CD8-positive, alpha-beta memory T cell (primary cell): ENCODE results near the gene SLC37A1. TPM values are rescaled to one million over a fixed set of nuclear protein-coding genes. Genes with fewer than 3 reads are reported as not detected.

ENCODE experiments used
- CTCF ChIA-PET: fragments of 350-600 bp; sonication (Branson Sonifier 250); formaldehyde crosslinking; loops from one replicate; lab custom pipeline; 2021; ENCODE audit warnings: antibody characterized with exemption; lab: Charles Lee
- POLR2A ChIA-PET: fragments of 350-600 bp; sonication (Branson Sonifier 250); formaldehyde crosslinking; loops from one replicate; lab custom pipeline; 2021; ENCODE audit warnings: antibody characterized with exemption; lab: Charles Lee
- DNase-seq, 5 donors: peaks; one replicate each; pipeline versions ENCODE4 v3.0.0 to v3.0.0-alpha.2; 2020 to 2022; ENCODE audit warnings: mixed read lengths in 1 of 5
- H3K27ac ChIP-seq: one replicate; pipeline ENCODE4 v1.7.0; 2013; ENCODE audit warnings: low read depth, mild to moderate bottlenecking, low read length, moderate library complexity
- H3K27me3 ChIP-seq: 2 replicates; pipeline ENCODE4 v1.7.0; 2013; ENCODE audit warnings: low read length, mild to moderate bottlenecking; ENCODE audit not compliant: insufficient read depth, poor library complexity, severe bottlenecking
- H3K36me3 ChIP-seq: 2 replicates; pipeline ENCODE4 v1.7.0; 2013; ENCODE audit warnings: mild to moderate bottlenecking, low read length, moderate library complexity; ENCODE audit not compliant: insufficient read depth
- H3K4me1 ChIP-seq: 2 replicates; pipeline ENCODE4 v1.7.0; 2013; ENCODE audit warnings: mild to moderate bottlenecking, low read length, moderate library complexity; ENCODE audit not compliant: insufficient read depth
- H3K4me3 ChIP-seq: 2 replicates; pipeline ENCODE4 v1.7.0; 2013; ENCODE audit warnings: mild to moderate bottlenecking, low read length
- H3K9me3 ChIP-seq: 2 replicates; pipeline ENCODE4 v1.7.0; 2013; ENCODE audit warnings: mild to moderate bottlenecking, low read length
- H3K27ac Mint-ChIP-seq, 8 donors: one replicate each; pipeline ENCODE4 v1.8.0; 2020 to 2021; ENCODE audit warnings: mixed read lengths in 8 of 8, mild to moderate bottlenecking in 6 of 8, inconsistent platforms in 3 of 8, moderate library complexity in 3 of 8
- H3K27me3 Mint-ChIP-seq, 2 donors: one replicate each; pipeline ENCODE4 v1.8.0; 2020 to 2021; ENCODE audit warnings: mixed read lengths in 2 of 2, mild to moderate bottlenecking in 1 of 2, moderate library complexity in 1 of 2
- H3K36me3 Mint-ChIP-seq, 3 donors: one replicate each; pipeline ENCODE4 v1.8.0; 2020 to 2021; ENCODE audit warnings: mixed read lengths in 3 of 3, inconsistent platforms in 1 of 3, mild to moderate bottlenecking in 1 of 3
- H3K4me1 Mint-ChIP-seq, 3 donors: one replicate each; pipeline ENCODE4 v1.8.0; 2020 to 2021; ENCODE audit warnings: mixed read lengths in 3 of 3, inconsistent platforms in 1 of 3, mild to moderate bottlenecking in 1 of 3
- H3K4me3 Mint-ChIP-seq, 7 donors: one replicate each; pipeline ENCODE4 v1.8.0; 2020 to 2021; ENCODE audit warnings: mixed read lengths in 7 of 7, mild to moderate bottlenecking in 6 of 7, moderate library complexity in 4 of 7, inconsistent platforms in 2 of 7
- H3K9me3 Mint-ChIP-seq, 5 donors: one replicate each; pipeline ENCODE4 v1.8.0; 2020 to 2022; ENCODE audit warnings: mixed read lengths in 5 of 5, mild to moderate bottlenecking in 3 of 5, moderate library complexity in 2 of 5, inconsistent platforms in 1 of 5
- polyA plus RNA-seq: library from polyadenylated mRNA; unstranded; fragments of 300-500 nt; fragmentation: Illumina TruSeq; gene quantifications from one replicate; pipeline ENCODE4 v1.2.3, GENCODE V29; 2021
- total RNA-seq, 2 experiments: library from RNA; stranded (reverse); gene quantifications; one replicate each; pipeline ENCODE4 v1.2.3, GENCODE V29; 2021

SLC37A1 gene
- total and polyA plus RNA-seq, 3 experiments from 2014 or later: 6.5 to 16.9 (median 16.6) TPM

DNA sequence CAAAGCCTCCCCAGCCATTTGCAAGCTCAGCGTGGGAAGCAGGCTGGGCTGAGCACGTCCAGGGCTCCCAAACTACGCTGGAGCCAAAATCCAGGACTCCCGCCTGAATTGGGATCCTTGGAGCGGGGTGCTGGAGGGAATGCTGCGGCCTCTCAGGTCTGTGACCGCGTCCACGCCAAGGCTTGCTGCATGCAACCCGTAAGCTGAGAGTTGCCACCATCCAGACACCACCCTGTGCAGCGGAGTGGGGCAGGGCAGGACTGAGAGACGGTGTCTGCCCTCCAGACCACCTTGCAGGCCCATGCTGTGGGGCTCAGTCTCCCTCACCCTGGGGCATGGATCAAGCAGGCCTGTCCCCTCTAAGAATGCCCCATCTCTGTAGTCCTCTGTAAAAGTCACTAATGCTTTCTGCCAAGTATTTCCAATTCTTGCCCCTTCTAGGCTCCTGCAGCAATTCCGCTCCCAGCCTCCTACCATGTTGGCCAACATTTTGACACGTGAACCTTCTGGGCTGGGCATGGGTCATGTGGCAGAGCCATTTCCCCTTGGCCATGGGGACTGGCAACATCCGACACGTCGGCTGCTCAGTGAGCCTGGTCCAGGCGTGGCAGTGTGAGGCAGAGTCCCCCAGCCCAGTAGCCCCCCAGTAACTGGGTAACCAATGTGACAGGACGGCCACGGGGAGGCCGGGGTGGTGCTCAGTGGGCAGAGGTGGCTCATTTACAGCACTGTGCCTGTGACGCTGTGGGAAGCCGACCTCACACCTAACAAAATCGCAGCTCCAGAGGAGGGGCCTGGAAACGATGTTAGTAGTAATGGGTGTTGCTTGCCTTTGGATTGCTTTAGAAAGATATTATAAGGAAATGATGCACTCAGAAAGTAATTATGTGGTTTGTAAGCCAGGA is 81.9 kb downstream of the SLC37A1 start:
- no peak for DNase-seq

DNA sequence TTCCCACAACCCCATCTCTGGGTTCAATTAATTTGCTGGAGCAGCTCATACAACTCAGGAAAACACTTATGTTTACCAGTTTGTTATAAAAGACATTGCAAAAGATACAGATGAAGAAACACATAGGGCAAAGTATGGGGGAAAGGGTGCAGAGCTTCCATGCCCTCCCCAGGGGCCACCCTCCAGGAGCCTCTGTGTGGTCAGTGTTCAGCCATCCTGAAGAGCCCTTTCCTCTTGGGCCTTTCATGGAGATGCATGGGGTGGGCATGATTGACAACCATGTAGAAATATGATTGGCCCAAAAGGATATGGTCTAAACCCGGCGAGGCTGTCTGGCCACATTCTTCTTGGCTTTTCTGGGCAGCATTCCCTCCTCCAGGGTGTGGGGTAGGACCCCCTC is 83.0 kb downstream of the SLC37A1 start:
- Histone ChIP-seq H3K27ac (no peak overlapping the region), H3K4me1 (no peaks in the 10 kb centered on the region), H3K9me3 (no peaks in the 10 kb centered on the region), H3K4me3 (no peak overlapping the region), H3K36me3 (no peaks in the 10 kb centered on the region), H3K27me3 (peaks cover 4% of the 10 kb centered on the region)
- ChIA-PET CTCF (interaction anchor here (1.4 to 1.5 kb wide), 3 partner anchors 11 to 222 kb away, joined by 3 to 4 read pairs (median 4); no protein-coding TSS in a partner anchor), POLR2A (no interaction called here)
- peak overlapping the region in 1 of 8 donors; percentile 49 for H3K27ac Mint-ChIP-seq
- peaks cover 9 to 33% of the 10 kb centered on the region in 2 donors for H3K27me3 Mint-ChIP-seq
- no peaks in the 10 kb centered on the region for H3K36me3 Mint-ChIP-seq
- H3K4me1 Mint-ChIP-seq: no peaks in the 10 kb centered on the region
- H3K4me3 Mint-ChIP-seq: no peak overlapping the region
- no peaks in the 10 kb centered on the region for H3K9me3 Mint-ChIP-seq
- no peak for DNase-seq

More for the DNA sequence above, 81.9 kb downstream of the SLC37A1 start:
- Mint-ChIP-seq H3K27ac (no peak overlapping the region), H3K9me3 (no peaks in the 10 kb centered on the region), H3K36me3 (no peaks in the 10 kb centered on the region), H3K4me3 (no peak overlapping the region), H3K27me3 (peaks cover 9 to 28% of the 10 kb centered on the region in 2 donors), H3K4me1 (peaks cover 0 to 5% (median 5%) of the 10 kb centered on the region in 3 donors)
- Histone ChIP-seq H3K36me3 (no peaks in the 10 kb centered on the region), H3K27me3 (peaks cover 4% of the 10 kb centered on the region), H3K4me3 (no peak overlapping the region), H3K9me3 (no peaks in the 10 kb centered on the region), H3K4me1 (peaks cover 7% of the 10 kb centered on the region), H3K27ac (no peak overlapping the region)
- ChIA-PET POLR2A (no interaction called here), CTCF (interaction anchor here (1.0 to 1.5 kb wide), 2 partner anchors 12 to 221 kb away, joined by 3 to 4 read pairs; no protein-coding TSS in a partner anchor)

DNA sequence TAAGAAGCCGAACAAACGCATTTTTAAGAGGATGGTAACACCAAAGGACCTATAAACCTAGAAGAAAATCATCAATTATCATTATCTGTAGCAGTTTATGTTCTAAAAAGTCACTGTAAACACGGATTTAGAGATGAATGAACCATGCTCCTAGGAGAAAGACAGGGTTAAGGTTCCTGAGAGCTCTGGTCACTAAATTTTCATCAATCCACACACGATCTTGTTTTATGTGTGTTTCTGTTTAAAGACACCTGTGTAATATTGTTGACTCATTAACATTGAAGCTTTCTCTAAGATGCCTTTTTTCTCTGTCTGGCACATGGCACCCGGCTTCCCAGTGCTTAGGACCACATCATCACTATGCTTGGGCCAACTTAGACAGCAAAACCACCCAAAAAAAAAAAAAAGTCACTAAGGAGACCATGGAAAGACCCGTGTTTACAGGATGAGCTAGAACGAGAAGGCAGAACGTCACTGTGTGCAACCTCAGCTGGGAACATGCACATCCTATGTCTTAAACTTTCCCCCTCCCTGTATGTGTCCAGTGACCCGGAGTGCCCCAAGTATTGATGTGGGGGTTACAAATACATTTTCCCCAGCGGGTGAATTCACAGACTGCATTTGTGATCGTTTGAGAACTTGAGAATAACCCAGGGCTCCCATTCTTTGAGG is 84.0 kb downstream of the SLC37A1 start:
- no peak for DNase-seq
- Mint-ChIP-seq H3K27ac (peak overlapping the region in 1 of 8 donors; percentile 26), H3K36me3 (no peaks in the 10 kb centered on the region), H3K4me3 (no peak overlapping the region), H3K4me1 (no peaks in the 10 kb centered on the region), H3K9me3 (no peaks in the 10 kb centered on the region), H3K27me3 (peaks cover 7 to 31% of the 10 kb centered on the region in 2 donors)
- ChIA-PET POLR2A (no interaction called here), CTCF (interaction anchor here (1.4 to 1.5 kb wide), 2 partner anchors 87 to 221 kb away, joined by 3 to 4 read pairs; no protein-coding TSS in a partner anchor)
- H3K4me1 ChIP-seq: no peaks in the 10 kb centered on the region
- H3K4me3 ChIP-seq: no peak overlapping the region
- H3K27ac ChIP-seq: no peak overlapping the region
- no peaks in the 10 kb centered on the region for H3K36me3 ChIP-seq
- no peaks in the 10 kb centered on the region for H3K9me3 ChIP-seq
- peaks cover 4% of the 10 kb centered on the region for H3K27me3 ChIP-seq

DNA sequence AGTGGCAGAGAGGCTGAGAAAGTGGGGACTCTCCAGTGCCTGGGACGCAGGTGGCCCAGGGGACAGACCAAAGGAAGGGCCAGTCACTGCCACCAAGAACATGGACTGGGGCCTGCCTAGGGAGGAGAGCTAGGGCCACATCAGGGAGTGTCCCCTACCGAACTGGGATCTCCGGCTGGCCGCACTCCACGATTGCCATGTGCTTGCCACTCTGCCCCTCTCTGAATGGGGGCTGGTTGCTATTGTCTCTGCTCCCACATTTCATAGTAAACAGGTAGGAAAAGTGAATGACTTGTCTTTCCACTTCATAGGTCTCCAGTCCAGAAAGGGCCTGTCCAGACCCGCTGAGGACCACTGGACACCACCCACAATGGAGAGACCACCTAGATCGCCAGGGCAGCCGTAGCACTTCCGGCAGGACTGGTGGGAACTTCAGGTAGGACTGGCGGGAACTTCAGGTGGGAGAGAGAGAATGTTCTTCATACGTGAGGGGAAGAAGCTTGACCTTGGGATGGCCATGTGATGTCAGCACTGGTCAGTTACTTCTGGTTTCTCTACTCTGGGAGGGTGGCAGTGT is 84.6 kb downstream of the SLC37A1 start:
- Mint-ChIP-seq H3K9me3 (peaks cover 0 to 1% (median 0%) of the 10 kb centered on the region in 5 donors), H3K36me3 (no peaks in the 10 kb centered on the region), H3K4me1 (no peaks in the 10 kb centered on the region), H3K4me3 (no peak overlapping the region), H3K27me3 (peaks cover 7 to 36% of the 10 kb centered on the region in 2 donors), H3K27ac (no peak overlapping the region)
- DNase-seq: no peak
- ChIA-PET CTCF (interaction anchor here (1.5 kb wide), 1 partner anchor 221 kb away, joined by 4 read pairs; no protein-coding TSS in a partner anchor), POLR2A (no interaction called here)
- H3K27me3 ChIP-seq: peaks cover 4% of the 10 kb centered on the region
- no peak overlapping the region for H3K27ac ChIP-seq
- H3K36me3 ChIP-seq: no peaks in the 10 kb centered on the region
- no peaks in the 10 kb centered on the region for H3K9me3 ChIP-seq
- H3K4me1 ChIP-seq: no peaks in the 10 kb centered on the region
- no peak overlapping the region for H3K4me3 ChIP-seq

DNA sequence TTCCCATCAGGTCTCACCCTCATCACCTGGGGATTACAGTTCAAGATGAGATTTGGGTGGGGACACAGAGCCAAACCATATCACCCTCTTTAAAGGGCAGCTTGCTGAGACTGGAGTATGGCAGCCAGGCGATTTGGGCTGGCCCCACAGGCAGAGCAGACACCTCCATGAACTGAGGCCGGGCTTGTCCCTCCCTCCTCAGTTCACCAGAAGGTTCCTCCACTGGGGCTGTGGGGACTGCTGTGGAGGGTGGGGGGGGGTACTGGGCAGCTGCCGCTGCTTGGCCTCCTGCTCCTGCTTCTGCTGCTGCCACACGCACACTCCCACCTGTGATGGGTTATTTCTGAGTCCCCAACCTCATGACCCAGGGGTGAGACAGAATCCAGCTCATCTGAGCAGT is 85.8 kb downstream of the SLC37A1 start:
- Histone ChIP-seq H3K9me3 (no peaks in the 10 kb centered on the region), H3K4me3 (no peak overlapping the region), H3K27ac (no peak overlapping the region), H3K4me1 (no peaks in the 10 kb centered on the region), H3K36me3 (no peaks in the 10 kb centered on the region), H3K27me3 (peaks cover 3% of the 10 kb centered on the region)
- no peaks in the 10 kb centered on the region for H3K4me1 Mint-ChIP-seq
- H3K36me3 Mint-ChIP-seq: no peaks in the 10 kb centered on the region
- peaks cover 9 to 42% of the 10 kb centered on the region in 2 donors for H3K27me3 Mint-ChIP-seq
- H3K27ac Mint-ChIP-seq: no peak overlapping the region
- H3K9me3 Mint-ChIP-seq: peaks cover 0 to 6% (median 2%) of the 10 kb centered on the region in 5 donors
- CTCF ChIA-PET: interaction anchor here (1.3 kb wide), 1 partner anchor 218 kb away, joined by 3 read pairs; no protein-coding TSS in a partner anchor
- no peak overlapping the region for H3K4me3 Mint-ChIP-seq
- POLR2A ChIA-PET: no interaction called here
- DNase-seq: no peak

DNA sequence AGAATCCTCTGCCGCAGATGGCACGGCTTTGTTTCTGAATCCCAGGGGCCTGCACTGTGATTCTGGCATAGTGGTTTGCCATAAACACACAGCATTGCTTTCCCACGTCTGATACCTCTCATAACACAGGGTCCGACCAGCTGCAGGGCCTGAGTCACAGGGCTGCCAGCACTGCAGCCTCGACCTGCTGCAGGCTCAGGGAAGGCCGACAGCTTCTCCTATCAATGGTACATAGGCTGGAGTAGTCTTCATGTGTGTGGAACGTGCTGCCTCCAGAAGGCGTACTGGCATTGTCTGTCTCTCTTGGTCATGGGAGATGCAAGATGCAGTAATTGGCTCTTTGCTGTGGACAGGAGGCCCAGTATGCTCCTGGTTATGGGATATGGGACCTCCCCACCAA is 86.3 kb downstream of the SLC37A1 start:
- no peaks in the 10 kb centered on the region for H3K36me3 ChIP-seq
- no peaks in the 10 kb centered on the region for H3K36me3 Mint-ChIP-seq
- DNase-seq: no peak
- H3K9me3 Mint-ChIP-seq: peaks cover 0 to 7% (median 5%) of the 10 kb centered on the region in 5 donors
- no peak overlapping the region for H3K4me3 ChIP-seq
- H3K4me3 Mint-ChIP-seq: no peak overlapping the region
- ChIA-PET CTCF (interaction anchor here (1.3 kb wide), 1 partner anchor 218 kb away, joined by 3 read pairs; no protein-coding TSS in a partner anchor), POLR2A (no interaction called here)
- H3K27ac ChIP-seq: no peak overlapping the region
- H3K4me1 Mint-ChIP-seq: no peaks in the 10 kb centered on the region
- H3K27me3 Mint-ChIP-seq: peaks cover 6 to 42% of the 10 kb centered on the region in 2 donors
- H3K9me3 ChIP-seq: peaks cover under 1% of the 10 kb centered on the region
- no peaks in the 10 kb centered on the region for H3K4me1 ChIP-seq
- H3K27ac Mint-ChIP-seq: no peak overlapping the region
- H3K27me3 ChIP-seq: no peaks in the 10 kb centered on the region

DNA sequence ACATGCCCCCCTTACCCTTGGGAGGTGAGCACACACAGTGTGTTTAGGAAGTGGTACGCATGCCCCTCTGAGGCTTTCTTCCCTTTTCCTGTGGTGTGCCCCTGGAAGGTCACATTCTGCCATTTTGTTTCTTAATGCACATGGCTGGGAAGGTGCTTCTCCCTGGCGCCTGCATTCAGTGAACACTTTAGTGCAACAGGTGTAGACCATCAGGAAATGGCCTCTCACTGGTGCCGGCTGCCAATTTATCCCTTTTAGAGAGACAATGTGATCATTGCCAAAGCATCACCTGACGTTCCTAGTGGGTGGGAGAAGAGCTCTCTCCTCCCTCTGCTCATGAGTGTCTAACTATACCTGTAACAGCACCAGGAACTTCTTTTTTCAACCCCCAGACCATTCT is 88.0 kb downstream of the SLC37A1 start:
- peaks cover 13% of the 10 kb centered on the region for H3K9me3 ChIP-seq
- Mint-ChIP-seq H3K4me1 (no peaks in the 10 kb centered on the region), H3K9me3 (peaks cover 5 to 18% (median 12%) of the 10 kb centered on the region in 5 donors), H3K36me3 (no peaks in the 10 kb centered on the region), H3K27ac (no peak overlapping the region), H3K27me3 (peaks cover 6 to 37% of the 10 kb centered on the region in 2 donors), H3K4me3 (no peak overlapping the region)
- no peaks in the 10 kb centered on the region for H3K4me1 ChIP-seq
- H3K27me3 ChIP-seq: no peaks in the 10 kb centered on the region
- no peak overlapping the region for H3K4me3 ChIP-seq
- no peak for DNase-seq
- no peaks in the 10 kb centered on the region for H3K36me3 ChIP-seq
- CTCF ChIA-PET: no interaction called here
- H3K27ac ChIP-seq: no peak overlapping the region
- POLR2A ChIA-PET: no interaction called here
